NOMO-1 treated with dmso at 0.1 percent for 144 hours (cell line): ENCODE results near the gene ST6GALNAC3.
"Not testable (repeated sequence)": the region's sequence is repeated elsewhere in the genome, so short reads cannot be mapped to it uniquely, and the experiment has no call there.

ENCODE experiments used
- DNase-seq: peaks from one replicate; lab custom pipeline; 2025; ENCODE audit not compliant: unreplicated experiment; lab: John Stamatoyannopoulos, UW

Gene ST6GALNAC3

DNA sequence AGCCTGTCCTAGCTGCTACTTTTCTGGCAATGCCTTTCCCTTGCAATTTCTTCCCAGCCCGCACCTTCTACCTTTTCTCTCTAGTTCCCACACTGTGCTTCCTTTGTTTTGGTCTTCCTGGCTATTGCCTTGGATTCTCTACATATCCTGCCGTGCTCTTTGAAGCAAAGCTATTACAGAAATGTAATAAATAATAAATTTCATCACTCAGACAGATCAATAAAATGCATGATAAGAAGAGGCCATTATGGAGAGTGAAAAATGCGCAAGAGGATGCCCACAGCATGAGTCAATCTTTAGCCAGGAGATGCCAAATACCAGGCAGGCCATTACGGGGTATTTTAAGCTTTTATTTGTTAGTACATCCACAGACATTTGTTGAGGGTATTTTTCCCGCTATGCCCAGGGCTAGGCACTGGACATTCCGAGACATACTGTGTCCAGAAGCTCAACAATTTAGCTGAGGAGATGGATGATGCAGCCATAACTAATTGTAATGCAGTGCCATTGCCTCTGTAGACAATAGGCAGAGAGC is 163.6 kb downstream of the ST6GALNAC3 start:
- DNase-seq: no peak

DNA sequence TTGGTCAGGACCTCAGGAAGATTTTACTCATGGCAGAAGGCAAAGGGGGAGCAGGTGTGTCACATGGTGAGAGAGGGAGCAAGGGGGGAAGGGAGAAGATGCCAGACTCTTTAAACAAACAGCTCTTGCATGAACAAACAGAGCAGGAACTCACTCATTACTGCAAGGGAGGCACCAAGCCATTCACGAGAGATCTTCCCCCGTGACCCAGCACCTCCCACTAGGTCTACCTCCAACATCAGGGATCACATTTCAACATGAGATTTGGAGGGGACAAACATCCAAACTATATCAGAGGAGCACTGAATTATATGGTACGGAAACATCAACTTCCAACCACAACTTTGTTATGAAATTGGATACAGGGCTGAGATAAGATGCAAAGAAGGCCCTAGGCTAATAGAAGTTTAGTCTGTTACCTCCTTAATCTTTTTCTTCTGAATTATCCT is 164.9 kb downstream of the ST6GALNAC3 start:
- DNase-seq: no peak

DNA sequence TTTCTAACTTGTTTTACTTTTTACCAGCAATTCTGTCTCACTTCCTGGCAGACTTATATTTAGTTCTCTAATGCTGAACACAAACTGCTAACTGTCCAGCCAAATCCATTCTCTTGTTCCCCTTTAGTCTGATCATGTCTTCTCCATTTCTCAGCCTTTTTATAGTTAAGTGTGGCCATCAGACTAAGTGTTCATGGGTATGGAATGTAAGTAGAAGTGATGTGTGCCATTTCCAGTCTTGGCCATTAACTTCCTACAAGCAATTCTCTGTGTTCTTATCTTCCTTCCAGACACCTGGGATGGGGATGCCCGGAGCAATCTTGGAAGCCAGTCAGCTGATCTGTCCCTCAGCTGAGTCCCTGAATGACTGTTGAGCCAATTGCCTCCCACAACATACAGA is 165.8 kb downstream of the ST6GALNAC3 start:
- DNase-seq: no peak

DNA sequence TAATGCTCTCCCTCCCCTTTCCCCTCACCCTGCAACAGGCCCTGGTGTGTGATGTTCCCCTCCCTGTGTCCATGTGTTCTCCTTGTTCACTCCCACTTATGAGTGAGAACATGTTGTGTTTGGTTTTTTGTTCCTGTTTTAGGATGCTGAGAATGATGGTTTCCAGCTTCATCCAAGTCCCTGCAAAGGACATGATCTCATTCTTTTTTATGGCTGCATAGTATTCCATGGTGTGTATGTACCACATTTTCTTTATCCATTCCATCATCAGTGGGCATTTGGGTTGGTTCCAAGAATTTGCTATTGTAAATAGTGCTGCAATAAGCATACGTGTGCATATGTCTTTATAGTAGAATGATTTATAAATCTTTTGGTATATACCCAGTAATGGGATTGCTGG is 168.0 kb downstream of the ST6GALNAC3 start:
- DNase-seq: not testable (repeated sequence)

DNA sequence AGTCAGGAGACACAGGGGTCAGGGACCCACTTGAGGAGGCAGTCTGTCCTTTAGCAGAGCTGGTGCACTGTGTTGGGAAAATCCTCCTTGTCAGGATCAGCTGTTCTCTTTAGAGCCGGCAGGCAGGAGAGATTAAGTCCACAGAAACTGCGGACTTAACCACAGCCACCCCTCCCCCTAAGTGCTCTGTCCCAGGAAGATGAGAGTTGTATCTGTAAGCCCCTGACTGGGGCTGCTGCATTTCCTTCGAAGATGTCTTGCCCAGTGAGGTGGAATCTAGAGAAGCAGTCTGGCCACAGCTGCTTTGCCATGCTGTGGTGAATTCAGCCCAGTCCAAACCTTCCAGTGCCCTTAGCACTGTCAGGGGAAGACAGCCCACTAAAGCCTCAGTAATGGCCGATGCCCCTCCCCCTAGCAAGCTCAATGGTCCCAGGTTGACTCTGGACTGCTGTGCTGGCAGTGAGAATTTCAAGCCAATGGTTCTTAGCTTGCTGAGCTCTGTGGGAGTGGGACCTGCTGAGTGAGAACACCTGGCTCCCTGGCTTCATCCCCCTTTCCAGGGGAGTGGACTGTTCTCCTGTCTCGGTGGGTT is 172.8 kb downstream of the ST6GALNAC3 start:
- DNase-seq: no peak

DNA sequence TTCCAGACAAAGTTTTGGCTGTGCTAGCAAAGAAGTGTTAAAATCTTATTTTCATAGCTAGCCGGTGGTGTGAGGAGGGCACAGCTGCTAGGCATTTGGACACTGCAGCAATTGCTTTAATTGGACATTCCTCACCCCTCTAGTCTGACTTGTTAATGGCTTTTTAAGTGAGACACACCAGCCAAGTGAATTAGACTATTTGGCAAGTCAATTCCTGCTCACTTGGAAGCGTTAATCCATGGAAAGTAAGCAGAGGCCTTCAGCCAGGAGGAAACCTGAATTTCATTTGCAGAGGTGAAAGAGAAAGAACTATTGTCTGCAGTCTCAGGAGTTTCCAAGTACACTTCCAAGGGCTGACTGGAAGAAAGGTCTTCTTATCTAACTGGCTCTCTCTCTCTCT is 175.7 kb downstream of the ST6GALNAC3 start:
- no peak for DNase-seq

DNA sequence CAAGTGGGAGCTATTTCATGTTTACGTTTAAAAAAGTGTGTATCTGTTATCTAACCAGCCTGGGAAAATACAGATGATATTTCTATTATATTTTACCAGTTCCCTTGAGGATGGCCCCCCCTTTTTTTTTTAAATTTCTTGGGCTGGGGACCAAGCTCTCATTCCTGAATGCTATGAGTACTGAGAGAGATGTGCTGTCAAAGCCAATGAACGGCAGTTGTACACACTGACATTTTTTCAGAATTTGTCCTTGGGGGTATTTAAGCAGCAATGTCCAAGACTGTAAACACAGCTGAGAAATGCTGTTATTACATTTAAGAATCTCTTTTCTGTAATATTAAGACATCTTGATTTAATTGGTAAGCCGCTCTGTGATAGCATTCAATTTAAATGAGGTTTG is 177.9 kb downstream of the ST6GALNAC3 start:
- no peak for DNase-seq

DNA sequence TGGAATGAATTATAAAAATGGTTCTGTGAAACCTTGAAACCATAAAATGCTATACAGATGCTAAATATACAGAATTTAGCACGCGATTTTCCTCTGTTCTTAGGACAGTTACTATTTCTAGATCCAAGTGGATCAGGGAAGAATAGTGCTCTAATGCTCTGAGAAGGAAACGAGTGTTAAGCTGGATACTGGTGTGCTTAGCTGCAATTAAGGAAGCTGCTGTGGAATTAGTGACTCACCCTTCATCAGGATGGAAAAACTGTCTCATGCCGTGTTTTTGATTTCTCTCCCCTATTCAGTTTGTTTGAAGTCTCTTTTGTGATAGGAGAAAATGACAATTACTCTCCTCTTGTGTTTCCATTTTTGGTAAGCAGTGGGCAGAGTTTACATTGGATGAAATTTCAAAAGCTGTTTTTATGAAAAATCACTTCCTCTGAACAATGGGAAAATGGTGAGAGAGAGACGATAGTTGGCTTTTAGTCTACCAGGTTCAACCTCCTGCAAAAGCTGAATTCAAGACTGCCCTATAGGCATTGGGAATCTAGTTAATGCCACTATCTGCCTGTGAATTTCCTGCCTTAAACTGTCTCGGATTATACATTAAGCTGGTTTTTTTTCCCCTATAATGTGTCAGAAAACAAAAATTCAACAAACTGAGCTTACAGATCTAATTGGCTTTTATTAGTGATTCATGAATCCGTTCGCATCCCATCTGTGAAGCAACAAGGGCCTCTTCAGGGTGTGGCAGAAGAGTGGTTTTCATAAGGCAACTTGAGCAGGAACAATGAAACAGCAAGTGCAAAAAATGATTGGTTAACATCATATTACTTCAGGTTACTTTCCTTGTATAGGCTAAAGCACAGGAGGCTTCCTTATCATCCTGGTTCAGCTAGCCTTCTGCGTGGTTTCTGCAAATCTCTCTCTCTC is 179.8 kb downstream of the ST6GALNAC3 start:
- DNase-seq: no peak

DNA sequence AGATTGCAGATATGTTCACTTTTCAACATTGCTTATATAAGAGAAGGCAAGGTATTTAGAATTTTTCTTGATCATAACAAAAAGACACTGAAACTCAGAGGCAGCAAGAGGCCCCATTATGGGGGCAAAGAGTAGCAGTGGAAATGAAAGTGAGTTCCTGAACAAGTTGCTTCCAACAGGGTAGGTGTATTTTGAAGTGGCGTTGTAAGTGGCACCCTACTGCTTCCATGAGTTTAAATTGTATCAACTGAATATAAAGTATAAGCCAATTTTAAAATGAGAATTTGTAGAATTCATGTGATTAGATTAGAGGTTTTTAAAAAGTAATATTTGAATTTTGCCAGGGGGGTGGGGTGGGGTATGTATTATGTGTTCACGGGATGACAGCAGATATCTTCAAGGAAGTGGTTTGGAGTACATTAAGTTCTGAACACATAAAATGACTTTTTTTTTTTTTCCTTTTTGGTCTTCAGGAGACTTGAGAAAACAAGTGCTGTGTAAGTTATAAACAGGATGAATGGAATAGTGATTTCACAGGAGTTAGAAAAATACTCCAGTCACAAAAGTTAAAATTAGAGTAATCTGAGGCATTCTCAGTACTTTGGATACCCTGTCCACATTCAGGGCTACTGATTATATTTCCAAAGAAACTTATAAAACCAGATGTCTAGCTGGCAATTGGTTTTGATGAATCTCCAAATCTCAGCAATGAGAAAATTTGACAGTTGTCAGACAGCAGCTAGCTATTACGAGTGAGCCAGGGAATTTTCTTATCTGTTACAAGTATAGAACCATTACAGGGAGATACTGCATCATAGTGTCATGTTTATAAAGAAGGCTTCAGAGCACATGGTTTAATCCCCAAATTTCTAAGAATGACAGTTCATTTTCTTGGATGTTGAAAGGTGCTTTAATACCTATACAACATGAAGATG is 182.0 kb downstream of the ST6GALNAC3 start:
- no peak for DNase-seq

DNA sequence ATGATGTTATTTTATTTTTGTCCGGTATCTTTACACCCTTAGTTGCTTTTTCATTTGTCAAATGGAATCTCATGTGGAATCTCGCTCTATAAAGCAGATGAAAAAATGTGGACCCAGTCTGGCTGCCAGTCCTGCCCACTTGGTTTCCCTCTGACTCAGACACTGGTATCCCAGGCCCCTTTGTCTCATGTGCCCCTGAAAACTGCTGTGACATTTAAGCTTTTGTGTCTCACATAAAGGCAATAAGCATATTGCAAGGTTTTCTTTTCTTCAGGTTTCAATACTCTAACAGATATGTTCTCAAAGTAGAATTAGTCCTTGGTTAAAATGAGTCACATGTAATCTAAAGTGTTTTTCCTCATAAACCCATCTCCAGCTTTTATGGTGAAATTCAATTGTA is 183.3 kb downstream of the ST6GALNAC3 start:
- DNase-seq: no peak

DNA sequence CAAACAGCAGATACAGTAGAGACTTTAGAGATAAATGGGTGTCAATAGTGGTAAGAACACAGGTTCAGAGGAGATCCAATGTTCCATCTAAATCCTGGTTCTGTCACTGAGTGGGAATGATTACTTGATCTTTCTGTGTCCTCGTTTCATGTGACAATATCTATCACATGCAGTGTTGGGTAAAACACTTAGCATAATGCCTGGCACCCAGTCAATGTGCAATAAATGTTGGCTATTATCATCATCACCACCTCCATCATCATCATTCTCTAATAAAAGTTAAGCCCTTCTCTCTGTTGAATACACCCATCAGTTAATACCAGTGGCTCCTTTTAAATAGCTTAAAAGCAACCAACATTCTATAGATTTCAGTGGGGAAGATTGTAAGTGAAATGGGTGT is 184.7 kb downstream of the ST6GALNAC3 start:
- no peak for DNase-seq

DNA sequence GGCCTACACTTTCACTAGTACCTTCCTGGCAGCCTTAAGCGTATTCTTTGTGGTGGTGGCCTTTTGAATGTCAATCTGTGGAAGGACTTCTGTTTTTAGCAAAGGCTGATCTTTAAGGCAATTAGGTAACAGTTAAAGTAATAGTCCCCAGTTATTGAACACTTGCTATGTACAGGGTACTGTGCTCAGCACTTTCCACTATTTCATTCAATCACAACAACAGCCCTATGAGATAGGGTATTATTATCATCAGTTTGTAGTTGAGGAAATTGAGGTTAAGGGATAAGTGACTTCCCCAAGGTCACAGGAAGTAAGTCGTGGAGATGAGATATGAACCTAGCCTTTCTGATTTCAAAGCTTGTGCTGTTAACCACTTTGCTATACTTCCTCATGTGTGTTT is 185.7 kb downstream of the ST6GALNAC3 start:
- DNase-seq: no peak

DNA sequence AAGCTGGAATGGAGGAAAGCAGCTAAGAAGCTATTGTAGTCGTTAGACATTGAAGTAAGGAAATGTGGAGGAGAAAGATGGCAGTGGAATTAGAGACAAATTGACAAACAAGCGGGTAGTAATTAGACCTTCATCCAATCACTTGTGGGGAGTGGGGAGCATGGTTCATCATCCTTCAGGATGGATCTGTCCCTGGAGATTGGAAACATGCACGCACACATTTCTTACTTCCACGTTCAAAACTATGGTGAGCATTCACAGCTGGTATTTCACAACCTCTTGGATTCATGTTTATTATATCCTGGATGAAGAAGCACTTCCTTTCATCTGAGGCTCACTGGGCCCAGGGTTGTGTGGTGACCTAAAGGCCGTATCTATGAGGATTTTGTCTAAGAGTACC is 188.1 kb downstream of the ST6GALNAC3 start:
- no peak for DNase-seq

DNA sequence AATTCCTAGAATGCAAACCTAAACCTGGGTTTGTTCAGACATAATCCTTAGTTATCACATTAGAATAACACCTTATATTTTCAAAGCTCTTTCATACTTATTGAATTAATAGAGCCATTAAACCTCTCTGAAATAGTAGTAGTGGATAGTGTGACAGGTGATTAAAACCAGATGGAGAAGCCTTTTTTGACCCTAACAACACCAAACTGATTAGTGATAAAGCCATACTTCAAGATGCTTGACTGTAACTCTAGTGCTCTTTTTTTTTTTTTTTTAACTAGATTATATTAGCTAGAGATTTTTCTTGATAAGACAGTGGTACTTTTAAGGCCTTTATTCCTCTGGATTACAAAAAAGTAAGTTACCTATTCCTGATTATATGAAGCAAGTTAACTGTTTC is 190.1 kb downstream of the ST6GALNAC3 start:
- DNase-seq: no peak

DNA sequence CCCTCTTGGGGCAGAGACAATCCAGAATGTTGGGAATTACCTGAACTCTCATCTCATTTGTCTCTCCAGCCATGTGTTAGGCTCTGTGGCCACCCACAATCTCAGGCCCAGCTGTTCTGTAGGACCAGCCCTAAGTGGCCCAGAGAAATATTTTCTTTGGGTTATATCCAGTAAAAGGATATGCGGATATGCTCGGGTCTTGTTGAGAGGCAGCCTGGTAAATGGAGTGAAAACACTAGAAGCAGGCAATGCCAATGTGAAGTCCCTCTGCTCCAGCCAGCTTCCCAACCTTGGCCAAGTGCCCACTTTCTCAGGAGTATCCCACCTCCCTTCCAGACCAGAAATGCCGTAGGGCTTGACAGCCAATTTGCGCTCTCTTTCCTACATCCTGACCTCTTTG is 192.2 kb downstream of the ST6GALNAC3 start:
- no peak for DNase-seq

DNA sequence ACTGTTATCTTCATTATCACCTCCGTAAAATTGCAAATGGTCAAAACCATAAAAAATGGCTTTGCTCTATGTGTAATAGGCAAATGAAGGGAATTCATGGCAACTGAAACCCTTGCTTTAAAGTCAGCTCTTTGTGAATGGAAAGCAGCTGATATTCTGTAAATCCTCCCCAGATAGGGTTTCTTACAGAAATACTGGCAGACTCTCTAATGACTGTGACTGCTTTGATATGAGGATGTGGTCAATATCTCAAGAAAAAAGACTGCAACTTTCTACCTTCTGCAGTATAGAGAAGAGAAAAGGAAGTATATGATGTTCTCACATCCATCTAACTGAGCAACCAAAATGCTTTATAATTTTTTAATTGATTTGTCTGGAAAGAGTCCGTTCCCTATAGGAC is 193.1 kb downstream of the ST6GALNAC3 start:
- no peak for DNase-seq

DNA sequence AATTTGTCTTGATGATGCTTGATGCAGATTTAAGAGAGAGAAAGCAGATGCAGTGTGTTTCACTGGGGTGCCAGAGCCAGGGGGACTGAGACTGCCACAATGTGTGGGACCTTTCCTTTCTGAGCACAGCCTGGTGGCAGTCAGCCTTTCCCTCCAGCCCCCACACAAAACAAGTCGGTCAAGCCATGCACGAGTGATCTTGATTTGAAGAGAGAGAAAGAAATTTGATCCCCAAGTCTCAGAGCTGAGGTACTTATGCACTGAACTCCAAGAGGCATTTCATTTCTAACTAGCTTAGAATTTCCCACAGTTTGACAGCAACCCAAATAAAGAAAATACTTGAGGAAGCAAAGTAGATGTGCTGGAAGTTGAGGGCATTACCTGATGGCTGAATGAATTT is 193.8 kb downstream of the ST6GALNAC3 start:
- no peak for DNase-seq

DNA sequence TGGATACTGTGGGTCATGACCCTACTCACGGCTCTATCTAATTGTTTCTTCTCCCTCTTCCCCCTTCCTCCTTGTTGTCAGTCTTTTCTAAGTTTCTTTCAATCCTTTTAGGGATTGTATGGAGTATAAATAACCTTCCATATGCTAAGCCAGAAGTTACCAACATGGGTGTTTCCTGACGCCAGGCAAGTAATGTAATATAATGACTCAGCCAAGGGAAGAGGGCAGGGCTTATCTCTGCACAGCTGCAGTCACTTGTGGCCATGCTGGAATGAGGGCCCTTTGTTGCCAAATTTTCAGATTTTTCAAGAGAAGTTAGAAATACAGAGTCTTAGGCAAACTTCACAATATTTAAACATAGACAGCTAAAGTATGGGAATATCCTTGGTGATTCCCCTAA is 194.6 kb downstream of the ST6GALNAC3 start:
- DNase-seq: no peak

DNA sequence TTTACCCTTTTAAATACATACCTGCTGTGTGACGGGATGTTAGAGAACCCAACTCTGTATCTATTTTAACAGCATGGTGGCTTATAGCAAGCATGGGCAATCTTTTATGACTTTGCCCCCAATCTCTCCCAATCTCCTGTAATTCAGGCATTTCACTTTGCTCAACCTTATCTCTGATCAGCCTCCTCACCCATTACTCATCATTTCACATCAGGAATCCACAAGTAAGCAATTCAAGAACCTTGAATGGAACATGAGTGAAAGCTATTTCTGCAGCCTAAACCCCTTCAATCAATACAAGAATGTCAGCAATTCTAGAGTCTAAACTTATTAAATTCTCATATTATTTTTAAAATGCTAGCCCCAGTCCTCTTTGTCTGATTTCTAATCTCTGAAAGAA is 199.8 kb downstream of the ST6GALNAC3 start:
- no peak for DNase-seq

DNA sequence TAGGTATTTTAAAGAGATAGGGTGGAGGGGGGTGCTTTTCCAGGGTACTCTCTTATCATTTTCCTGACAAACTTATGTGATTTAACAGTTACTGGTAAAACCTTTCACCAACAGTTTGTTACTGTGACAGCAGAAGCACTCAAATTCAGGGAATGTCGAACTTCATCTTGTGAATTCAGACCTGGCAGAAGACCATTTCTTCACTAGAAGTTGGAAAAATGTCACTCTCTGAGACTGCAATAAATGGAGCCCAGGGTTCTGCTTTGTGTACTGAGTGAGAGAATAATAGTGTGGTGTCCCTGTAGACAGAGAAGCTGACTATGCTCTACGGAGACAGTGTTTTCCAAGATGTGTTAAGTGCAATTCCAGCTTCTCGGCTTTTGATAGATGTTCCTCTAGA is 200.2 kb downstream of the ST6GALNAC3 start:
- no peak for DNase-seq

DNA sequence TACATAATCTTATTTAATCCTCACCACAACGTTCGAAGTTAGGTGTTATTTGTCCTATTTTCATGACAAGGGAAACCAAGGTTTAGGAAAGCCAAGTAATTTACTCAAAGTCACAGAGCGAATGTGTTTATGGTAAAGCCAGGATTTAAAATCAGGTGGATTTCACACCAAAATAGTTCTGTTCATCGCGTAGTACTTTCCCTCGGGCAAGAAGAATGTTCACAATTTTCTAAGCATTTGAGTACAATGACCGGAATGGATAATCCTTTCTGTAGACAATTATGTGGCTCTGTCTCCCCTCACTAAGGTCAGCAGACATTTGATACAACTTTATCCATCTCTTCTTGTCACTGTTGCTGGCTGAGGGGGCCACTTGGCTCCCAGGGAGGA is 204.2 kb downstream of the ST6GALNAC3 start:
- no peak for DNase-seq
